HG03097 (cell line): ENCODE measurements around the gene LARGE2.

Source experiments
- ATAC-seq: cut with Tn5 transposase; IDR thresholded peaks from one replicate; pipeline ENCODE4 v1.9.1; 2021; ENCODE audit not compliant: unreplicated experiment, low FRiP score

LARGE2 gene

DNA sequence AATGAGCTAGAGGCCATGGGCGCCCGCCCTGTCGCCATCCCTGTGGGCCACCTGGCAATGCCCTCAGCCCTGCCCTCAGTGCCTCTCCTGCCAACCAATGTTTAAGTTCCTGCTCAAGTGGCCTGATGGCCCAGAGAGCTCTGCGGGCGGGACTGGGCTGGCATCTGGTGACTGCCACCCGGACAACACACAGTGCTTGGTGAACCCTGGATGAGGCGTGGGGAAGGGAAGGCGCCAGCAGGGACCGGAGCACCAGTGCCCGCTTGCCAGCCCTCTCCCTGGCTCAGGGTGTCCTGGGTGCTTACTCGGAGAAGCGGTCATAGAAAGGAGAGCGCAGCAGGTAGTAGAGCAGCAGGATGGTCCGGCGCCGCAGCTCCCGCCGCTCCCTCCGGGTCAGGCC is 8.9 kb upstream of the LARGE2 start:
- ATAC-seq, result no peak

DNA sequence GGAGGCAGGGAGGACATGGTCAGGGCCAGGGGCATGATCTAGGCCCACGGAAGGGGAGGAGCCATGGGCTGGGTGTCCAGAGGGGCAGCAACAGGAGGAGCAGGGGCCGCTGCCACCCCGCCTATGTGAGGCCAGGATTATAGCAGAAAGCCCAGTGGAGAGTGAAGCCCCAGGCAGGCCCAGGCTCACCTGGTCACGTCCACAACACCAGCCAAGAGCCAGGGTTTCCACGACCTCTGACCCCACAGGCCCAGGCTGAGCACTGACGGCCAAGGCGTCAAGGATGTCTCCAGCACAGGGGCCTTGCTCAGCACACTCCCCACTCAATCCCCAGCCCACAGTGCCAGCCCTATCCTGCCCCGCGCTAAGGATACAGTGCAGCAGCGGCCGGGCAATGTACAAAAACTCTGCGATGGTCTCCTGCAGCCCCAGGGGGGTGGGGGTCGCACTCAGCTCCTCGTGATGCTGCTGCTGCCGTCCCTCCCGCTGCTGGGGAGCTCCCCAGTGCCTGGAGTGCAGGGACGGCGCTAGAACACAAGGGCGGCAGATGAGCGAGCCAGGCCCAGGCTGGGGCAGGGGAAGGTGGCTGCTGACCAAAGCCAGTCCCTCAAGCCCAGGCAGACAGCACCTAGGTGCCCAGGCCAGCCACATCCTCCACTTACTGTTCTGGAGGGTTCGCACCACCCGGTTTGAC is 8.4 kb upstream of the LARGE2 start:
- no peak for ATAC-seq

DNA sequence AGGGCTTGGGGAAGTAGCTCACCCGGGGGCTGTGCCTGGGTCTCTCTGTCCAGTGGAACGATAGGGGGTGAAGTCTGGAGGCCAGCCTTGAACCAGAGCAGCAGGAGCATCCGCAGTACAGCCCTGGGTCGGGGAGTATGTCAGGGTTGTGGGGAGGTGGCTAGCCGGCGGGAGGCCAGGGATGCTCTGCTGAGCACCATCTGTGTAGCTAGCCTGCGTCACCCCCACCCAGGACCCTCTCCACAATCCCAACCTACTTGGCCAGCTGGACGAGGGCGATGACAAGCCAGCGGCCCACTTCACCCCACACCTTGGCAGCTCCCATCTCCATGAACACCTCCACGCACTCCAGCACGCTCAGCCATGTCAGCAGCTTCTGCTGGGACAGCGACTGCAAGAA is 7.0 kb upstream of the LARGE2 start:
- ATAC-seq, result no peak

DNA sequence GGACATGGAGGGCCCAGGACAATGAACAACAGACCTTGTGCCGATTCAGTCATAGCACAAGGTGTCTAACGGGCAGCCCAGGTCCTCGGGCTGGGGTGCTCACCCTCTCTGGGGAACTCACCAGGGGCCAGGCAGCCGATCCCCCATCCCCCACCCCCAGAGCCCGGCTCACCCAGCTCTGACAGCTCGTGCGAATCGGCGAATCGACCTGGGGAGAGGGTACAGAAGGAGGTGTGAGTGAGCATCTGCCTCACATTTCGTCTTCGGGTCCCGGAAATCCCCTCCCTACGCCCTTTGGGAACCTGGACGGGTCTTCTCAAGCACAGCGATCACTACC is 5.2 kb upstream of the LARGE2 start:
- no peak for ATAC-seq

DNA sequence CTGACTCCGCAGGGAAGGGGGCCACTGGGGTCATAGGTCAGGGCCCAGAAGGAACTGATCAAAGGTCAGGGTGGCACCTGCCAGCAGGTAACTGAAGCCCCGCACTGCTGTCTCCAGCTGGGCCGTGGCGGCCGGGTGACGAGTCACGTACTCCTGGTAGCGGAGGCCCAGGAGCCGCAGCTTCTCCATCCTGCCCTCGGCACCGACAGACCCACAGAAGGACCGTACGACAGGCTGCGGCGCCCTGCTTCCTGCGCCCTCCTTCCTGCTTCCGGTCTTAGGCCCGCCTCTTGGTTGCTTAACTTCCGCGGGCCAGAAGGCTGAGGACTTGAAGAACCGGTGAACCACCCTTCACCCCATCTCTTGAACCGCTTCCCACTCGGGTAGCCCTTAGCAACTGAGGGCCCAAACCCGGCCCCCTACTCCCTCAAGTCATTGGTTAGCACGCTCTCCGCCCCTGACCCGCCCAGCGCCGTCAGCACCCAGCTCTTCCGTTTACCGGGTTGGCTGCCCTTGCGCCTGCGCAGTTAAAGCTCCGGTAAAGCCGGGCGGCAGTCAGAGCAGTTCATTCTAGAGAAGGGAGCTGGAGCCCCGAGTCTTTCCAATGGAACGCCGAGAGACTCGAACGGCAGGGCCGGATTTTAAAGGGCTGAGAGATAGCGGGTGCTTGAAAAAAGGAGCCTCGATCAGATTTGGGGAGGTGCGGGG is 4.7 kb upstream of the LARGE2 start, which contains the start of gene PEX16:
PEX16 (minus strand) TSS at position 255 of the 708 bp plus-strand sequence; CDS start at position 189, 66 bp downstream.
- ATAC-seq, result peak; percentile 81

DNA sequence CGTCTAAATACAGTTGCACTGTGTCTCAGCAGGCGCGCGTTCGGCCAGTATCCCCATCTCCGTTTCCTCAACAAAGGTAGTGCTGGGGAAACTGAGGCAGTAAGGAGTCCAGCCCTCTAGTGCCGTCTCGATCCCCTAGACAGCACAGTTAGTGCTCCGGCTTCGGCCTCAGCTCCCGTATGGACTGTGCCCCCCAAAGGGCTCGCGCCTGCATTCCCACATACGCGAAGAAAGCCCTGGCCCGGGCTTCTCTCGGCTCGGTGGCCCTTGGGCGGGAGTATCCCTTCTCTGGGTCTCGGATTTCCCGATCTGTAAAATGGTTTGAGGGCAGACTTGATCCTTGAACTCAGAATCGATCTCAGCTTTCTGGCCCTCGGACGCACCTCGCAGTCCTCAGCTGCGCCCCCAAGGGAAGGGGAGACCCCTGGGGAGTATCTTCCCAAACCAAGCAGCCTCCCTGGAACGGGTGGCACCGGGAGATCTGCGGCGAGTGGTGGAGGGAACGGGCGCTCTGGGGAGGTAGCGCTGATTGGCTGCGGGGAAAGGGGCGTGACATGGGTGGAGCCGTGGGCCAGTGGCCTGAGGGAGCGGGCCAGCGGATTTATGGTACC is 4.0 kb upstream of the LARGE2 start:
- peak; percentile 22 for ATAC-seq

DNA sequence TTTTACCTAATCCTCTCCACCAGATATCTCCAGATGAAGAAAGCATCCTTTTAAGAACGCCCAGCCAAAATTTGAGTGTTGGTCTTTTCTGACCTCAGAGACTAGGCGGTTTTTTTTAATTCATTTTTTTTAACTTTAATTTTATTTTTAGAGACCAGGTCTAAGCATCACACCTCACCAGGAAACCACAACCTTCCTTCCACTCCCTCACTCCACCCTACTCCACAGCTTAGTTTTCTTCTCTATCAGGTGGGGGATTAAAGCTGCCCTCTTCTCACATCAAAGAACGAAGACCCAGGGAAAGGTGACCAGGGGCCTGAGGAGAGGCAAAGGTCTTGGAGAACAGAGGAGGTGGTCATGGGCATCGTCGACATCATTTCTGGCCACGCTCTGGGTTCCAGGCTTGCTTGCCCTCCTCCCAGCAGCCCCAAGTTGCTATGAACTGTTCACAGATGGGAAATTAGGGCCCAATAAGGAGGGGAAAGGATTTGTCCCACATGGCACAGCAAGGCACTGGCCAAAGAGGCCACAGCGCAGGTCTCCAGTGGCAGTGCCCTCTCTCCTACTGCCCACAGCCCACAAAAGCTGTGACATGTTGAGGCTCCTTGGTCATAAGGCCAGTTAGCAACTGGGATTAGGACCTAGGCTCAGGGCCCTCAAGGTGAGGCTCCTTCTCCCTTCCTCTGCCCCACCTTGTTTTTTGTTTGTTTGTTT is 3.3 kb upstream of the LARGE2 start:
- ATAC-seq, result no peak

DNA sequence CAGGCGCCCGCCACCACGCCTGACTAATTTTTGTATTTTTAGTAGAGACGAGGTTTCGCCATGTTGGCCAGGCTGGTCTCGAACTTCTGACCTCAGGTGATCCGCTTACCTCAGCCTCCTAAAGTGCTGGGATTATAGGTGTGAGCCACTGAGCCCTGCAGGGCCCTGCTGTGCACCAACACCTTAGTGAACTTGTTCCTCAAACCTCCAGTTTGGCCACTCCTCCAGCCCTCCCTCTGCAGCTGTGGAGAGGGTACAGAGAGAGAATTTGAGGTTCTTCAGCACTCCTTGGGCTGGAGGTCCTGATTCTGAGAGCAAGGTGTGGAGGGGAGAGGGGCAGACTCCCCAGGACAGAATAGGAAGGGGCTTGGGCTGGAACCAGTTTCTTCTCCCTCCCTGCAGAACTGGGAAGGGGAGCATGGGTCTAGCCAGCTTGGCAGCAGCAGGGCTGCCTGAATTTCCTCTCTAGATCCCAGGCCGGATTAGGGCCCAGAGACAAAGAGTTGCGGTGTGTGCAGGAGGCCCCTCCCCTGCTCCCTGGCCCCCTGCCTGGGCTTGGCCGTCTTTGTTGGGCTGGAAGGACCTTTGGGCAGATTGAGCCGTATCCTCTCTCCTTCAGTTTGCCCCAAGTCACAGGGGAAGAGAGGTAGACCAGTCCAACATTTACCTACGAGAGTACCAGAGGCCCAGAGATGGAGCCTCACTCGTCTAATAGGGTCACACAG is 2.5 kb upstream of the LARGE2 start:
- no peak for ATAC-seq

DNA sequence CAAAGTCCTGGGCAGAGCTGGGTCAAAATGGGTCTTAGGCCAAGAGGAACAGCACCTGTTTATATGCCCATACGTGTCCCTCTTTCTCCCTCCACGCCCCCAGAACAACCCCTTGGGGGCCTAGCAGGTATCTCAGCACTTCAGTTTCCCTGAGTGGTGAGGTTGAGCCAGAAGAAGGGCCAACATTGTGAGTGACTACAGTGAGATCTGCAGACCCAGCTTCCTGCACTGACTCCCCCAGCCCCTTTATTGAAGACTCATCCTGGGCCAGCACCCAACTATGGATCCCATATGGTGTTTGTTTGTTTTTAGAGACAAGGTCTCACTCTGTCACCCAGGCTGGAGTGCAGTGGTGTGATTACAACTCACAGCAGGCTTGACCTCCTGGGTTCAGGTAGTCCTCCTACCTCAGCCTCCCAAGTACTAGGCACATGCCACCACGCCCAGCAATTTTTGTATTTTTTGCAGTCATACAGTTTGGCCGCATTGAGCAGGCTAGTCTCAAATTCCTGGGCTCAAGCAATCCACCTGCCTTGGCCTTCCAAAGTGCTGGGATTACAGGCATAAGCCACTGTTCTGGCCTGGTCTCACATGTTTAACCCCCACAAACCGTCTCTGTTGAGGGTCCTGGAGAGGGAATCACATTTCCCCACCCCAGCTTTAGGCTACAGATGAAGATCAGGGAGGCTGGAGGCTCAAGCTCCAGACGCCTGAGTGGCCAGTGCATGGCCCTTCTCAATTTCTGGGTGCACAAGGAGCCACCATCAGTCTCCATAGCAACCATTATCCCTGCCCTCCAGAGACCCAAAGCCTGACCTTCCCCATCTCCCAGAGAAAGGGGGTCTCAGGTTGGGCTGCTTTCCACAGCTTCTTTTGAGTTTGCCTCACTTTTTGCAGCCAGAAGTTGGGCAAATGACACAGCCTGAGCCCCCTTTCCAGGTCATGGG is 1.7 kb upstream of the LARGE2 start:
- no peak for ATAC-seq

DNA sequence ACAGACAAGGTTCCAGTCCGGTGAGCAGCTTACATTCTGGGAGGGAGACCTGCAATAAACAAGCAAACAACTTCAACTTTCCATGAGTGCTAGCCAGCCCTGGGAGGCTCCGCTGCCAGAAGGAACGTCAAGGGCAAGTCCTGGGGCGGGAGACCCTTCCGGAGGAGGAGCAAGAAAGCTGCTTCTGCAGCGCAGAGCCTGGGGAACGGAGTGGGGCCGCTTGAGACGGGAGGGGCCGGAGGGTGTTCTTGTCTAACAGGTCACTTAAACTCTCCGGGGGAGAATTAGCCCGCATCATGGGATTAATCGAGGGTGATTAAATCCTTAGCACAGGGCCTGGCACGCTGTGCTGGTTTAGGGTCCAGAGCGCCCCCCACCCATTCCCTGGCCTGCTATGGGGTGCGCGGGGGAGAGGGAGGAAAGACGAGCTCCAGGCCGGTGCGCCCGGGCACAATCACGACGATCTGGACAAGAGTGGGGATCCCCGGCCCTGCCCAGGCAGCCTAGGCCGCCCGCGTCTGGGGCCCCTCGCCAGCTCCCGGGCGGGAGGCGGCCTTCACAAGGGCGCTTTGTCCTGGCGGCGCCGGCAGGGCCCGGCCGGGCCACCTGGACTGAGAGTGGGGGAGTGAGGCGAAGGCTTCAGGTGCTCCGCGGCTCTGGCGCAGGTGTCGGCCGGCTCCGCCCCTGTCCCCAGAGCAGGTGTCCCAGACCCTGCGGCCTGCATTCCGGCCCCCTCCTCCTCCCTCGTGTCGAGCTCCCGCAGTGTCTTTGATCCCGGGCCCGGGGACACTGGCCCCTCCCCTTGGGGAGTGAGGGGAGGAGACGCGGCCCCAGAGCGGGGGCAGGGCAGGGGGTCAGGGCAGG is 663 bp upstream of the LARGE2 start:
- no peak for ATAC-seq

DNA sequence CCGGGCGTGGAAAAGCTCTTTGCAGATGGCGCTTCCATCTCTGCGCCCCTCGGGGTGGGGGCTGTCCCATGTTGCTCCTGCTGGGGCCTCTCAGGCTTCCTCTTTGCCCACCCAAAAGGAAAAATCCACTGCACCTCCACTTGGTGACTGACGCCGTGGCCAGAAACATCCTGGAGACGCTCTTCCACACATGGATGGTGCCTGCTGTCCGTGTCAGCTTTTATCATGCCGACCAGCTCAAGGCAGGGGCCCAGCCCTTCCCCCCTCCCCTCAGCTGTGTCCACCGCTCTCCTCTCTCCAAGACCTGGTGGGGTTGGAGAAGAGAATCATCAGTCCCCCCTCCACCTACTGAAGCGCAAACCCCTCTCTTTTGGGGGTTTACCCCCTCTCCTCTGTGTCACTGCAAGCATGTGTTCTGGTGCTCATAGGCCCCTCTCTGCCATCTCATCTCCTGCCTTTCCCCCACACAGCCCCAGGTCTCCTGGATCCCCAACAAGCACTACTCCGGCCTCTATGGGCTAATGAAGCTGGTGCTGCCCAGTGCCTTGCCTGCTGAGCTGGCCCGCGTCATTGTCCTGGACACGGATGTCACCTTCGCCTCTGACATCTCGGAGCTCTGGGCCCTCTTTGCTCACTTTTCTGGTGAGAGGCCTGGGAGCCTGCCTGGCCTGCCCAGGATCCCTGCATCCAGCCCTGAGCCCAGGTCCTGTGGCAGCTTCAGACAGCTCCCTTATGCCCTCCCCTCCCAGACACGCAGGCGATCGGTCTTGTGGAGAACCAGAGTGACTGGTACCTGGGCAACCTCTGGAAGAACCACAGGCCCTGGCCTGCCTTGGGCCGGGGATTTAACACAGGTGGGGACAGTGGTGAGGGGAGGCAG is 1.8 kb downstream of the LARGE2 start:
- no peak for ATAC-seq

DNA sequence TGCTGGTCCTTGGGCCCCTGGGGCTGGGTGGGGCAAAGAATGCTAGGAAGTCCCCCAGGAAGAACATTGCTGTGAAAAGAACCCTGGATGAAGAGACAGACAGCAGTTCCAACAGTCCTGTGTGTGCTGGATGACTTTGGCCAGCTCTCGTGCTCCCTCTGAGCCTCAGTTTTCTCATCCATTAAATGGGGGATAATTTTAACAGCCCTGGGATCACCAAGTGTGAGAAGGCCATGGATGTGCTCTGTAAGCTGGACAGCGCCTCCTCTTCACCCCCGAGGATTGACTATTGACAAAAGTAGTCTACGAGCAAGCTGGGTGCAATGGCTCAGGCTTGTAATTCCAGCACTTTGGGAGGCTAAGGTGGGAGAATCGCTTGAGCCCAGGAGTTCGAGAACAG is 2.5 kb downstream of the LARGE2 start:
- no peak for ATAC-seq

DNA sequence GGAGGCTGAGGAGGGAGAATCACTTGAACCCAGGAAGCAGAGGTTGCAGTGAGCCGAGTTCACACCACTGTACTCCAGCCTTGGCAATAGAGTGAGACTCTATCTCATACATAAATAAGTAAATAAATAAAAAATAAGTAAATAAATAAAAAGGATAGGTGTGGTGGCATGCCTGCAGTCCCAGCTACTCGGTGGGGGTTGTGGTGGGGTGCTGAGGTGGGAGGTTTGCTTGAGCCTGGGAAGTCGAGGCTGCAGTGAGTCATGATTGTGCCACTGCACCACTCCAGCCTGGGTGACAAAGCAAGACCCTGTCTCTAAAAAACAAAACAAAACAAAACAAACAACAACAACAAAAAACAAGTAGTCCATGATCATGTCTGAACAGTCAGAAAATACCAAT is 3.1 kb downstream of the LARGE2 start:
- ATAC-seq, result no peak

DNA sequence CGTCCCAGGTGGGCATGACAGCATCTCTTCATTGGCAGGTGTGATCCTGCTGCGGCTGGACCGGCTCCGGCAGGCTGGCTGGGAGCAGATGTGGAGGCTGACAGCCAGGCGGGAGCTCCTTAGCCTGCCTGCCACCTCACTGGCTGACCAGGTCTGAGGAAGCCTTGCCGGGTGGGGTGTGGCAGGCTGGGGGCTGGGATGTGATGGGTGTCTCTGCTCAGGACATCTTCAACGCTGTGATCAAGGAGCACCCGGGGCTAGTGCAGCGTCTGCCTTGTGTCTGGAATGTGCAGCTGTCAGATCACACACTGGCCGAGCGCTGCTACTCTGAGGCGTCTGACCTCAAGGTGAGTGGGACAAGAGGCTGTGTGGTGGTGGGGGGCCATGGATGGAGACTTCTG is 3.5 kb downstream of the LARGE2 start:
- no peak for ATAC-seq

DNA sequence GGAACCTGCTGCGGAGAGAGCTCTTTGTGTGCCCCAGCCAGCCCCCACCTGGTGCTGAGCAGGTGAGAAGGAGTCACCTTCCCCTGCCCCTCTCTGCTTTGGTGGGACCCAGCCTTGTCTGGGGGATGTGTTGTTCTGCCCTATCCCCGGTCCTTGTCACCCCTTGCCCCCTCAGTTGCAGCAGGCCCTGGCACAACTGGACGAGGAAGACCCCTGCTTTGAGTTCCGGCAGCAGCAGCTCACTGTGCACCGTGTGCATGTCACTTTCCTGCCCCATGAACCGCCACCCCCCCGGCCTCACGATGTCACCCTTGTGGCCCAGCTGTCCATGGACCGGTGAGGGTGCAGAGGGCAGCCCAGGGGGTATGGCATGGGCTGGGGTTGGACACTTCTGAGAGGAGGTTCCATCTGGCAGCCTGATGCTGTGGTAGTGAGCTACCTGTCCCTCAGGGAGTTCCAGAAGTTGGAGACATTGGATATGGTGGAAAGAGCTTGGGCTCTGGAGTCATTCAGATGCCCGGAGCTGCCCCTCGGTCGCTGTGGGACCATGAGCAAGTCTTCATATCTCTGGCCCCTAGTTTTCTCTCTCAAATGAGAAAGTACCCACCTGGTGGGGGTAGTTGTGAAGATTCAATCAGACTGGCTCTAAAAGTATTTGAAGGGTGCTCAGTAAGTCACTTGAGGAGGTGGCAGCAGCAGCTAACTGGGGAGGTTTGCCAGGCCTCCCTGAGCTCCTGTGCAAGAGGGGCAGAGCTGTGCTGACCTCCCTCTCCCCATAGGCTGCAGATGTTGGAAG is 4.3 kb downstream of the LARGE2 start:
- ATAC-seq, result no peak

DNA sequence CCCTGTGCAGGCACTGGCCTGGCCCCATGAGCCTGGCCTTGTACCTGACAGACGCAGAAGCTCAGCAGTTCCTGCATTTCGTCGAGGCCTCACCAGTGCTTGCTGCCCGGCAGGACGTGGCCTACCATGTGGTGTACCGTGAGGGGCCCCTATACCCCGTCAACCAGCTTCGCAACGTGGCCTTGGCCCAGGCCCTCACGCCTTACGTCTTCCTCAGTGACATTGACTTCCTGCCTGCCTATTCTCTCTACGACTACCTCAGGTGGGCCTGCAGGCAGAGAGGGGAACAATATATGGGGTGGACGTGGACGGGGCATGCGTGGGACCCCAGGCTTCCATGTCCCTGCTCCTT is 4.9 kb downstream of the LARGE2 start:
- no peak for ATAC-seq
